DMS79 (cell line): ENCODE results near the gene CAMK1.

Experiments
- DNase-seq: peaks from one replicate; lab custom pipeline; 2025; lab: John Stamatoyannopoulos, UW

The CAMK1 gene

DNA sequence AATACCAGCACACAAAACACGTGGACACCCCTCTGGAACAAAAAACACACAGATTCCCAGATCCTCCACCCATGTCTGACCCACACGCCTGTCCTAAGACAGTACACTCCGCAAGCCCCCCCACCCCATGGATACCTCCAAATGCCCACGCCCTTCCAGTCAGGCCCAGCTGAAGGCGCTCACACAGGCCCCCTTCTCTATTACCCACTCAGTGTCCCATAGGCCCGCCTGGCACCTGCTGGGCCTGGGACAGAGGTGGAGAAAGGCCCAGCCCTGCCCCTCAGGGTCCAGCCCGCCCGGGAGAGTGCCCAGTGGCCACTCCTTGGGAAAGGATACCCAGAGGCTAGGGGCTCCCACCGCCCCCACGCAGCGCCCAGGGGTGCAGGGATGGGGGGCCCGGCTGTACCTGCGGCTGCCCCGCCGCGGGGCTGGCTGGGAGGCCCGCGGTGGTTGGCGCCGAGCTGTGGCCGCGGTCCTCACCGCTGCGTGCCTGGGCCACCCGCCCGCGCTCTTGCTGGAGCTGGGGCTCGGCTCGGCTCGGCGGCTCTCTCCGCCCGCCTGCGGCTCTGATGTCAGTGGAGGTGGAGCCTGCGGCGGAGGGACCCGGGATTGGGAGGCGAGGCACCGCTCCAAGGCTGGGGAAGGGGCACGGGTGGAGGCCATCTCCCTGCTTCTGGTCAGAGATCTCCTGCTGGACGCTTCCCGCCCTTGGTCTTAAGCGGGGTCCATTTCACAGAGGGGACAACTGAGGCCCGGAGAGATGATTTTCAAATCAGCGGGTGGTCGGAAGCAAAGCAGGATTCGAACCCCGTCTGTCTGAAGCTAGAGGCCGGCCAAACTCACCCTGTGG lies at the start of gene CAMK1:
TSS of gene CAMK1 (minus strand) at position 522 of the 850 bp plus-strand sequence. CDS start 2,198 bp downstream, outside the sequence.
- DNase-seq, result peak; percentile 8

DNA sequence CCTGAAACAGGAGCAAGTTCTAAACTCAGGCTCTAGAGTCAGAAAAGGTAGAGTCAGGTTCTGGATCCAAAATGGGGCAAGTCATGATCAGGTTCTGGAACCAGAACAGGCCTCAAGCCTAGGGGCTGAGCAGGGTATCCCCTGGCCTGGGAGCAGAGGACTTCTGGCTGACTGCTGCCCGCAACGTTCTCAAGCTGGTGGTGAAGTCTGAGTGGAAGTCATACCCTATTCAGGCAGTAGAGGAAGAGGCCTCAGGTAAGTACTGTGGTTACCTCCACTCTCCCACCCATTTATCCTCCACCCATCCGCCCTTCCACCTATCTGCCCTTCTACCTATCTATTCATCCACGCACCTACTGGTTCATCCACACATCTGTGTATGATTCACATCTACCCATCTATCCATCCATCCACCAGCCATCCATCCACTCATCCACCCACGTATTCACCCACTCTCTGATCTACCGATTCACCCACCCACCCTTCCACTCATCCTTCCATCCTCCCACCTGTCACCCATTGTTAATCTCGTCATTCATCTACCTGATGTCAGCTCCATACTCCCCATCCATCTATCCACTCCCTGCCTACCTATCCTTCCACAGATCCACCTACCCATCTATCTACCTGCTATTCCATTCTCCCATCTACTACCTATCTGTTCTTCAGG lies 49.1 kb upstream of the CAMK1 start:
- no peak for DNase-seq

DNA sequence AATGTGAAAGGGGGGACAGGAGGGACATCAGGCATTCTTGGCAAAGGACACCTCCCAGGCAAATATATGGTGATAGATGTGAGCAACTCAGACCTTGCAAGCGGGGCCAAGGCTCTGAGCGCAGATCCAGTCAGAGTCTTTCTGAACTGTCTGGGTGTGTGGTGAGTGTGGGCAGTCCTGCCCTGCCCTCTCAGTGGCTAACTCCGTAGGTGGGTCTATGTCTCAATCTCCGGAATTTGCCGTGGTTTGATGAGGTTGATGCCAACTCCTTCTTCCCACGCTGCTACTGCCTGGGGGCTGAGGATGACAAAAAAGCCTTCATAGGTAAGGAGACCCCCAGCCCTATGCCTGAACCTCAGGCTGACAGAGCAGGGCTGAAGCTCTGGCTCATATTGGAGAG lies 47.7 kb upstream of the CAMK1 start:
- no peak for DNase-seq

DNA sequence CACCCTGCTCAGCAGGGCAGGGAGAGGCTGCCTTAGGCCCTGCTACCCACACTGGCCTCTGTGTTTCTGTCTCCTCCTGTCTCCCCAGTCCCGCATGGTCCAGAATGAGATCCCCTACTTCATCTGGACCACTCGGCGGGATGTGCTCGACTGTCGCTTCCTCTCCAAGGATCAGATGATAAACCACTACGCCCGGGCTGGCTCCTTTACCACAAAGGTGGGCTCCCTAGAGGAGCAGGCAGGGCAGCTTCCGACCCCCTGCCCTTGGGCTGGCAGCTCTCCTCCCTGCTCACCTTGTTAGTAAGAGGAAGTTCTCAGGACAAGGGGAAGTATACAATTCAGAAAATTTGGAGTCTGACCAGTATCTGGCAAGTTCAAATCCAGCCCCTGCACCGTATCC lies 46.2 kb upstream of the CAMK1 start:
- DNase-seq, result no peak

DNA sequence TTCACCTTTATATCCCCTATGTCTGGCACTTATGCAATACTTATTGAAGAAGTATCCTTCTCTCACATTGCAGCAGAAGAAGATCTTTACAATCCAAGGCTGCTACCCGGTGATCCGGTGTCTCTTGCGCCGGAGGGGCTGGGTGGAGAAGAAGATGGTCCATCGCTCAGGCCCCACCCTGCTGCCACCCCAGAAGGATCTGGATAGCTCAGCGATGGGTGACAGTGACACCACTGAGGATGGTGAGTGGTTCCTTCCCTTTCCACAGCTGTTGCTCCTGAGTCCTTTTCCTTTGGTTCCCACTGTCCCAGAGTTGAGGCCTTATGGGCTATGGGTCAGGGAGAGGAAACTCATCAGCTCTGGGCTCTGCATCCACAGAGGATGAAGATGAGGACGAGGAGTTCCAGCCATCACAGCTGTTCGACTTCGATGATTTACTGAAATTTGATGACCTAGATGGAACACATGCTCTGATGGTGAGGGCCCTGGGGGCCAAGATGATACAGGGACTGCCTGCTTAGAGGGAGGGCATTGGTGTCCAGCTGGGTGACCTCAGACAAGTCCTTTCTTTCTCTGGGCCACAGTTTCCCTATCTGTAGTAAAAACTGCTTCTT lies 43.2 kb upstream of the CAMK1 start:
- DNase-seq, result no peak

DNA sequence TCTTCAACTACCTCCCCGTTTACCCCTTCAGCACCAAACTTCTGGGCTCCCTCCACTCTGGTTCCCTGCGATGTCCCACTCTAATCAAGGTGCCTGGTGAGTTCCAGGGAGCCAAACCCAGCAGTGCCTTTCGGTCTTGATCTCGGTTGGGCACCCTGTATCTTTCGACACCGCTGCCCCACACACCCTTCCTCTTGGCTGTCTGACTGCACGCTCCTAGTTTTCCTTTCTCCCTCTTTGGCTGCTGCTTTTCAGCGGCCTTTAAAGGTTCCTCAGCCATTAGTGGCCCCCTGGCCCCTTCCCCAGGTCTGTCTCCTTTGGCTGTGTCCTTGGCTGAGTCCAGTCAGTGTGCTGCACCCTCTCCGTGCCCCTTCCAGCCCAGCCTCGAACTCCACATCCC lies 41.1 kb upstream of the CAMK1 start:
- DNase-seq, result no peak

DNA sequence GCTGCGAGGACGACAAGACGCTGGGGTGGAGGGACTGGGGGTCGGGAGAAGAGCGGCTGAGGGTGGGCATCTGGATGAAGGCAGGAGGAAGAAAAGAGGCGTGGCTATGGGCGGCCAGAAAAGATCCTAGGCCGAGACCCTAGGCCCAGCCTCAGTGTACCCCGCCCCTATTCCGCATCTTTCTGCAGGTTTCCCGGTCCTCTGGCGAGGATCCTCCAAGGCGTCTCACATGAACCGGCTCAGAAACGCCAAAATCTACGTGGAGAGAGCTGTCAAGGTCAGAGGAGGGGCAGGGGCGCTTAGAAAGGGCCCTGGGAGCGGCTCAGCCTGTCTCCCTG lies 40.7 kb upstream of the CAMK1 start:
- DNase-seq, result no peak

DNA sequence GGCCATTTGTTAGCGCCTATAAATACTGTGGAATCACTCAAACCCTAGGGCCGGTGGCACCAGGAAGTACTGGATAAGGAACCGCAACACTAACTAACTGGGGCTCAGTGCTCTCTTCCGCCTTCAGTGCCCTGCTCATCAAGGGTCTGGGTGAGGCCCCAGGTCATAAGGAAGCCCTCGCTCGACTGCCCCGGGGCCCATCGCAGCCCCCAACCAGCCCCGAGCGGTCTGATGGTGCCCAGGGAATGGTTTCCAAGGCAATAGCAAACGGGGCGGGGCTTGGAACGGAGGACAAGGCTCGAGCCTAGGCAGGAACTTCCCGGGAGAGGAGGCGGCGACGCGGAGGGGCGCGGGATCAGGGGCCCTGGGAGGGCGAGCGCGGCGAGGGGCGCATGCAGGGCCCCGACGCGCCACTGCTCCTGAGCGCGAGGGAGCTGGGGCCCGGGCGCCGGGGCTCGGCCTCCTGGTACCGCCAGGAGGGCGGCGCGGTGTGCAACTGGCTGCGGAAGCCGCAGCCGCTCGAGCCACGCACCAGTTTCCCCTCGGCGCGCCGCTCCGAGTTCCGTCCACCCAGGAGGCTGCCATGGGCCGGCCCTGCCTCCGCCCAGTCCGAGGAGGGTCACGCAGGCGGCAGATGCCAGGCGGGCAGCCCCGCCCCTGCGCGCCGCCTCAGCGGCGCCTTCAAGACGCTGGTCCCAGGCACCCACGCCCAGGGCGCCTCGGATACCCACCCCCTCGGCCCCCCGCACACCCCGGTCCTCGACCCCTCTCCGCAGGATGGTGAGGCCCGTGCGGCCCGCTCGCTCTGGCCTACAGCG lies 40.1 kb upstream of the CAMK1 start, which contains the start of gene TTLL3:
TSS of gene TTLL3 (plus strand) at position 648 of the 818 bp plus-strand sequence. CDS start 400 bp downstream, outside the sequence.
- peak; percentile 18 for DNase-seq

DNA sequence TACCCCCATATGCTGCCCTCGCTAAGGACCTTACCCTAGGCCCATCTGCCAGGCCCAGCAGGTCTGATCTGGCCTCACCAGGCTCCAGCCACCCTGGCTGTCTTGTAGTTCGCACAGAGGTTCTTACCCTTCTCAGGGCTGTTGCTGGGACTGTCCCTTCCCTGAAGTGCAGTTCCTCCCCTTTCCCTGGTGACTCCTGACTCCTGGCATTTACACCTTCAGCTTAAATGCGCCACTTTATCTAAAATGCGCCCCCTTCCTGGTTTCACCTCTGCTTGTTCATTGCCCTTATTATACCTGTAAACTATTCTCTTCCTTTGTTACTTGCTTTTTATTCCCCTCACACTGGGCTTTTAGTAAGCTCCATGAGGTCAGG lies 39.5 kb upstream of the CAMK1 start:
- DNase-seq, result no peak

DNA sequence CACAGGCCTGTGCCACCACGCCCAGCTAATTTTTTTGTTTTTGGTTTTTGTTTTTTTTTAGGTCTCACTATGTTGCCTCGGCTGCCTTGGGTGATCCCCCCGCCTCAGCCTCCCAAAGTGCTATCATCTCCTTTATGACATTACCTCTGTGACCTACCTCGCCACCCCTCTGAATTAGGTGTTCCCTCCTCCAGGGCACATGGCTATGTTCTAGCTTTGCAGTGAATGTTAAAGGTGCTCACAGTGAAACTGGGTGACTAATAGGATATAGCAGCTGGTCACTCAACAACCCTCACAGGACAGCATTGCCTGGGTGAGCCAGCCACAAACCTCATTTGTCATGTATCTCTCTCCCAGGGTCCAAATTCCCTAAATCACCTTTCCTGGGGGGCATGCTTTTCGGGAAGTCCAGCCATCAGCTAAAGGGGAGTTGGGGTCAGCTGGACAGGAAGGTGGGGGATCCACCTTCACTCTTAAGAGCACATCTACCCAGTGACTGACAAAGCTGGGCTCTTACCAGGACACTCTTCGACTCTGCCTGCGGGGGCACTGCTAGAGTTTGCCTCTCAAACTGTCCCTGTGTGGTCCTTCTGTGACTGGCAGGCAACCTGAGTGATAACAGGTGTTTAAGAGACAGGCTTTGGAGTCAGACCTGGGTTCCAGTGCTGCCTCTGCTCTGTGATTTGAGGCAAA lies 38.7 kb upstream of the CAMK1 start:
- DNase-seq, result no peak

DNA sequence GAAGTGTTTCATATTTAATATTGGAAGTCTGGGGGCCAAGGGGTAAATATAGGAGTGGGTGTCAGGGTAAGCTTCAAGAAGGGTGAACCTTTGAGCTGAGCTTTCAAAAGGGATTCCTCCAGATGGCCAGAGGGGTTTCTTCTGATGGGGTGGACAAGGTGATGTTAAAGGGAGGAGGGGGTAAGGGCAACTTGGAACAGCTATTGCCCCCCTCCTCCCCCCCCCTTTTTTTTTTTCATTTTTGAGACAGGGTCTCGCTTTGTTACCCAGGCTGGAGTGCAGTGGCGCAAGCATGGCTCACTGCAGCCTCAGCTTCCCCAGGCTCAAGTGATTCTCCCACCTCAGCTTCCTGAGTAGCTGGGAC lies 38.2 kb upstream of the CAMK1 start:
- no peak for DNase-seq

DNA sequence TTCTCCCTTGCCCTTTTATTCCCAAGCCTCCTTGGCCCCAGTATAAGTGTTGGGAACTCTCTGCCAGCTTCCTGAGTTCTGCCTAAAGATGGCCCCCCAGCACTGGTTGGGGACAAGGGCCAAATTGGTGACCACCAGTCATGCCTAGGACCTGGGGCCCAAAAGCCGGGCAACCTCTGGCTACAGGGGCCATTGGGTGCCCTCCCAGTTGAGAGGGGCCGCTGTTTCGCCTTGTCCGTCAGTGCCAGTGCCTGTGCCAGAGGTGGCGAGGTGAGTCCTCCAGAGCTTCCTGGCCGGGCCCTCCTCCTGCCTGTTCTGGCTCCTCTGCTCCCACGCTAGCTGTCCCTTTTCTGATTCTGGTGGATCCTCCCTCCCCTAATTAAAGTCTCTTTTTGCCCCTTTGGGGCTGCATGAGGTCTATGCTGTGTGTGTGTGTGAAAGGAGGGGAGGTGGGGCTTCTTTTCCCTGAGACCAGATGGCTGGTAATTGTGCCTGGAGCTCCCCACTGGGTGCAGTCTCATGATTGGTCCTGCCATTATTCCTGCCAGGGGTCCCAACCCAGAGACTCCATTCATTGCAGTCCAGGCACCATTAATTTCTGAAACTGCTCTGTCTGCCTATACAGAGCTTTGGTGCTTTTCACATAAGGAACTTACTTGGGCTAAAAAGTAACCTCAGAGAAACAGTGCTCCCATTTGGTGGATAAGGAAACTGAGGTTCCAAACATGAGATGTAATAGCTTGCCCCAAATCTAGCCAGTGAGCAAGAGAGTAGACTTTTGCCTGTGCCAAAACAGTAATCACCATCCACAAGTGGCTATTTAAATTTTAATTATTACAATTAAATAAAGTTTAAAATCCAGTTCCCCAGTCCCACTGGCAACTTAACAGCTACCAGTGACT lies 37.2 kb upstream of the CAMK1 start:
- DNase-seq, result no peak

DNA sequence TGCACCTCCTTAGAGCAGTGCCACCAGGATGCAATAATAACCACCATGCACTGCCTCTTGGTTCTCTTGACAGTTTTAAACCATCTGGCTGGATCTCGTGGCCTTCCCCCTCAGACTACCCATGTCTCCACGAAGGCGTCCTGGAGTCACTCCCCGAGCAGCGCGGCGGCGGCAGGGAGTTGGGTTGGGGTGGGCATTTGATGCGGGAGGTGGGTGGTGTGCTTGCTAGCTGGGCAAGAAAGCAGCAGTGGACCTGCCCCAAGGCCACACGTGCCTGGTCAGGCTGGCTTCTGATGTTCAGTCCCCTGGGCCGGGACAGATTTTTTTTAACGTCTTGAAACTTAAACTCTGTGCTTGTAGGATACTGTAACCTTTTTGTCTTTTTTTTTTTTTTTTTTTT lies 36.4 kb upstream of the CAMK1 start:
- no peak for DNase-seq

DNA sequence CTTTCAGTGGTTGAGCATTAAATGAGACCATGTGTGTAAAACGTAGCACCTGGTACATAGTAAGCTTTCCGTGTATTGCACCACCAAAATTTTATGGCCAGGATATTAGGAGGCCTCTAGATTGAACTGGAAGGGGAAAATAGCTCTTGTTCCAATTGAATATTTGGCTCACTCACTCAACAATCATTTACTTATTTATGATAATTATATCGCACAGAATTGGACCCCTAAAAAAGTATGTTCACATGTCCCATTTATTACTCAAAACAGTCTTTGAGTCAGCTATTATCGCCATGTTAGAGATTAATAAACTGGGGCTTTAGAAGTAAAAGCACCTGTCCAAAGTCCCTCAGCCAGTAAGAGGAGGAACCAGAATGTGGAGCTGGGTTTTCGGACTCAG lies 35.2 kb upstream of the CAMK1 start:
- no peak for DNase-seq

DNA sequence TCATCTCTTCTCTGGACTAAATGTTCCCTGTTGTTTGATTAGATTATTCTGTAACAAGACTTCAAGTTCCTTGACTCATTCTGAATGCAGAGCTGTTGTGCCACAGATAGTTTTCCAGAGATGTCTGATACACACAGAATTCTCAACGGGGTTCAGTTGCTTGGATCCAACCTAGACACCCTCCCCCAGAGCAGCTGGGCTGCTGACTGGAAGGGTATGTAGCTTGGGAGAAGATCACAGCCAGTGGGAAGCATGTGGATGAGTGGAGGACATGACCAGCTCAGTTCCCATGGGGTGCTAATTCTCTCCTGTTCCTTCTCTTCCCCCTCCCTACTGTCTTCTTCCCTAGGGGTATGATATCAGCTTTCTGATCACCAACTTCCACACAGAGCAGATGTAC lies 33.7 kb upstream of the CAMK1 start:
- DNase-seq, result no peak

DNA sequence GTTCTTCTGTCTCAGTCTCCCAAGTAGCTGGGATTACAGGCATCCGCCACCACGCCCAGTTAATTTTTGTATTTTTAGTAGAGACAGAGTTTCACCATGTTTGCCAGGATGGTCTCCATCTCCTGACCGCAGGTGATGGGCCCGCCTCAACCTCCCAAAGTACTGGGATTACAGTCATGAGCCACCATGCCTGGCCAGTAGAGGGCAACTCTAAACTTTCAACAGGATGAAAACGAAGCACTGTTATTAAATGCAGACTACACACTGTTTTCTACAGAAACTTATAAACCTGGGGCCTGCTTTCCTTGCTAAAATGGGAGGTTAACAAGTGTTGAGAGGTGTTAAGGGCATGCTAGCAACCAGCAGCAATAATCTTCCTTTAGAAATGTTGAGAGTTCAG lies 30.8 kb upstream of the CAMK1 start:
- no peak for DNase-seq

DNA sequence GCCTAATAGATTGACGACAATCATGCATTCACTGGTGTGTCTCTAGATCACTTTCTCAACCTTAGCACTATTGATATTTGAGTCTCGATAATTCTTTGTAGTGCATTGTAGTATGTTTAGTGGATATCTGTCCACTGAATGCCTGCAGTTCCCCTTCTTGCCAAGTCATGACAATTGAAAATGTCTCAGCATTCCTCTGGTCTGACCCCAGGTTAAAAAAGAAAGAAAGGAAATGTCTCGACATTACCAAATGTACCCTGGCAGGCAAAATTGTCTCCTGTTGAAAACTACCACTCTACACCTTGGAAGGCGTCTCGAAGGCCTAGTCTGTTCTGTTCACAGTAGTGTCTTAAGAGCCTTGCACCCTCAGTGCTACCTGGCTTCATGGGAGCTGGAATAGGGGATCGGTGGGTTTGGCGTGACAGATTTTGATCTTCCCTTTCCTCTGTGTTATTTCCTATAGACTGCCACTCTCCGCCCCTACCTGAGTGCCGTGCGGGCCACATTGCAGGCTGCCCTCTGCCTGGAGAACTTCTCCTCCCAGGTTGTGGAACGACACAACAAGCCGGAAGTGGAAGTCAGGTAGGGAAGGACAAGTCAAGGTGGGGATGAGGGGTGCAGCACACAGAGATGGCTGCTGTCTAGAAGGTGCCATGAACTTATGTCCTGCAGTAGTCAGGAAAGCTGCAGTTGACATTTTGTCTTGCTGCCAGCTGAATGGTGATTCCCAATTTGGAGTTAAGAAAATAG lies 27.6 kb upstream of the CAMK1 start:
- no peak for DNase-seq

DNA sequence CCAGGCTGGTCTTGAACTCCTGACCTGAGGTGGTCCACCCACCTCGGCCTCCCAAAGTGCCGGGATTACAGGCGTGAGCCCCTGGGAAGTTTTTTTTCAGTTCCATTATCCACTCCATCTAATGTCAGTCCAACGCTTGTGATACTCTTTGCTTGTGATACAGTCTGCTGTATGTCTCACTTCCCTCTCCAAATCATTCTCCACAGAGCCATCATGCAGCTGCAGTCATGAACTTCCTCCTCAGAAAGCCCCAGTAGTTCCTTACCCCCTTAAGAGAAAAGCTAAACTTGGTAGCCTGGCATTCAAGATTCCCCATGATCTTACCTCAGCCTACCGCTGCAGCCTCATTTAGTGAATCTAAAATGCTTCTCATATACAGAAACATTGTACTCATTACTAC lies 25.5 kb upstream of the CAMK1 start:
- no peak for DNase-seq

DNA sequence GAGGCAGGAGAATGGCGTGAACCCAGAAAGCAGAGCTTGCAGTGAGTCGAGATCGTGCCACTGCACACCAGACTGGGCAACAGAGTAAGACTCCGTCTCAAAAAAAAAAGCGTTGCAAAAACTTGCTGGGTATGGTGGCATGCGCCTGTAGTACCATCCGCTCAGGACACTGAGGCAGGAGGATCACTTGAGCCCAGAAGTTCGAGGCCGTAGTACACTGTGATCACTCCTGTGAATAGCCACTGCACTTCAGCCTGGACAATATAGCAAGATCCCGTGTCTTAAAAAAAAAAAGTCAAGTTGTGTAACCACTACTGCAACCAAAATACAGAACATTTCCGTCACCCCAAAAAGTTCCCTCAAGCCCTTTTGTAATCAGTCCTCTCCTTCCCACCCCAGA lies 24.7 kb upstream of the CAMK1 start:
- no peak for DNase-seq

DNA sequence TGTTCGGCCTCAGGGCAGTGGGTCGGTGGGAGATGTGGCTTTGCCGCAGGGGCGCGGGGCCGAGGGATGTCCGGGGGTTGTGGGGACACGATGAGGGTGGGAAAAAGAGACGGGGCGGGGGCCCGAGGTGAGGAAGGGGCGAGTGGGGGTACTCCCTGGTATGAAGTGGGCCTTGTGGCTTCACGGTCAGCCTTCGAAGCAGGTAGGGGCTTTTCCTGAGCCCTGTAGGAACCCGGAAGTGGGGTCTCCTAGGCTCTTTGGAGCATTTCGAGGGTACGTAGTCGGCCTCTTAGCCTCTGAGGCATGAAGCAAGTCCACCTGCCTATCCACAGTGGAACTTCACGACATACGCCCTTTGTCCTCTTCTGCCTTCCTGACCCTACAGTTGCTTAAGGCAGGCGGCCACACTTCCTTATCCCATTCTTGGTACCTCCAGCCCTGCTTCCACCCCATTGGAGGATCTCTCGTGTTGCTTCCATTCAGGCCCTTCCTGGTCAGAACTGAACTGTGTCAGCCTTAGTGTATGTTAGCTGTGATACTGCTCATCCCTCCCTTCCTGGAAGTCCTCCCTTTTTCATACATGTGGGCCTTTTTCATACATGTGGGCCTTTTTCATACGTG lies 23.5 kb upstream of the CAMK1 start:
- no peak for DNase-seq
